Transverse colon (tissue), 4 donors: ENCODE data around the gene WNK2.

Experiments used
- EP300 ChIP-seq: sonication (generic); formaldehyde crosslinking; IDR thresholded peaks from one replicate; pipeline ENCODE4 v1.6.1; 2017; ENCODE audit warnings: antibody characterized with exemption, low read depth
- POLR2A ChIP-seq: fragments of 450-650 bp; IDR thresholded peaks from one replicate; pipeline ENCODE4 v1.6.1; 2016; ENCODE audit warnings: antibody characterized with exemption, mild to moderate bottlenecking, moderate library complexity
- POLR2AphosphoS5 ChIP-seq, 3 donors: sonication (generic); formaldehyde crosslinking; IDR thresholded peaks; one replicate each; pipeline ENCODE4 v1.6.1; 2016; ENCODE audit warnings: antibody characterized with exemption in 3 of 3
- TF ChIP-seq, protein P1 (sequence below), 5 experiments: fragments of 200-600 bp in 3 of 5; fragments of 450-650 bp in 2 of 5; sonication (generic) in 3 of 5; IDR thresholded peaks; 1 replicate in 2 of 5; 2 replicates in 3 of 5; pipeline ENCODE4 v1.5.1; 2016 to 2017; ENCODE audit warnings: antibody characterized with exemption in 5 of 5, inconsistent platforms in 3 of 5, mild to moderate bottlenecking in 2 of 5, moderate library complexity in 1 of 5

DNA sequence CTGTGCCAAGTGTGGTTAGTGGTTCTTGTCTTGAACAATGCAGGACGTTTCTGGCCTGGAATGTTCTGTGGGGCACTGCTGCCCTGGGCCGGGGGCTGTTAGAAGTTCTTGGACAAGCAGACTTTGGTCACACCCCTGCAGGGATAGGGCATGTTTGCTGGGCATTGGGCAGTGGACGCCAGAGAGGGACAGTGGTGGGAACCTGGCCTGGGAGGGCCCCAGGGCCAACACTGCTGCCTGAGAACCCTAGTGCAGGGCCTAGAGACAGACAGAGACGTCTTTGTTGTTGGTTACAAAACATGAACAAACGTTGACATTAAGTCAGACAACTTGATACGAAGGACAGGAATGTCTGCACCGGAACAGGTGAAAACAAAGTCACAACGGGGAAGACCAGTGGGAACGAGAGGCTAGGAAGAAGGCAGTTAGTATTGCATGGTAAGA is 57.0 kb downstream of the WNK2 start:
- TF ChIP-seq, protein P1, sequence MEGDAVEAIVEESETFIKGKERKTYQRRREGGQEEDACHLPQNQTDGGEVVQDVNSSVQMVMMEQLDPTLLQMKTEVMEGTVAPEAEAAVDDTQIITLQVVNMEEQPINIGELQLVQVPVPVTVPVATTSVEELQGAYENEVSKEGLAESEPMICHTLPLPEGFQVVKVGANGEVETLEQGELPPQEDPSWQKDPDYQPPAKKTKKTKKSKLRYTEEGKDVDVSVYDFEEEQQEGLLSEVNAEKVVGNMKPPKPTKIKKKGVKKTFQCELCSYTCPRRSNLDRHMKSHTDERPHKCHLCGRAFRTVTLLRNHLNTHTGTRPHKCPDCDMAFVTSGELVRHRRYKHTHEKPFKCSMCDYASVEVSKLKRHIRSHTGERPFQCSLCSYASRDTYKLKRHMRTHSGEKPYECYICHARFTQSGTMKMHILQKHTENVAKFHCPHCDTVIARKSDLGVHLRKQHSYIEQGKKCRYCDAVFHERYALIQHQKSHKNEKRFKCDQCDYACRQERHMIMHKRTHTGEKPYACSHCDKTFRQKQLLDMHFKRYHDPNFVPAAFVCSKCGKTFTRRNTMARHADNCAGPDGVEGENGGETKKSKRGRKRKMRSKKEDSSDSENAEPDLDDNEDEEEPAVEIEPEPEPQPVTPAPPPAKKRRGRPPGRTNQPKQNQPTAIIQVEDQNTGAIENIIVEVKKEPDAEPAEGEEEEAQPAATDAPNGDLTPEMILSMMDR (IDR thresholded peaks at IDR 0.05) = no peak
- TF ChIP-seq POLR2A (no peak), EP300 (no peak), POLR2AphosphoS5 (IDR thresholded peaks at IDR 0.05) (no peak)
